ENCODE results near the gene SCMH1.
"Not testable (repeated sequence)": the region's sequence is repeated elsewhere in the genome, so short reads cannot be mapped to it uniquely, and the experiment has no call there.

SCMH1 gene

GRCh38 chr1:41199375-41199774 lies 42.7 kb downstream of the SCMH1 start:
- H3K4me3 ChIP-seq (ENCODE audit: low read depth, low read length) = no peak overlapping the region
- no peak for DNase-seq (ENCODE audit: low read depth)
- no peak for TF ChIP-seq CTCF (conservative IDR thresholded peaks at IDR 0.05; ENCODE audit: low read depth, low read length)

GRCh38 chr1:41192456-41193178 lies 49.5 kb downstream of the SCMH1 start:
- no peak overlapping the region for H3K4me3 ChIP-seq (ENCODE audit: low read depth, low read length)
- DNase-seq (ENCODE audit: low read depth) = peak; percentile 50
- TF ChIP-seq CTCF (conservative IDR thresholded peaks at IDR 0.05; ENCODE audit: low read depth, low read length) = no peak

GRCh38 chr1:41184446-41184845 lies 57.7 kb downstream of the SCMH1 start:
- no peak for TF ChIP-seq CTCF (conservative IDR thresholded peaks at IDR 0.05; ENCODE audit: low read depth, low read length)
- no peak overlapping the region for H3K4me3 ChIP-seq (ENCODE audit: low read depth, low read length)
- DNase-seq (ENCODE audit: low read depth) = no peak

- H3K4me3 ChIP-seq (ENCODE audit: low read depth, low read length); DNase-seq (ENCODE audit: low read depth): not testable (repeated sequence)
Measured at GRCh38 chr1:41178230-41178629, 63.9 kb downstream of the SCMH1 start.

GRCh38 chr1:41175546-41175945 lies 66.6 kb downstream of the SCMH1 start:
- peak; percentile 60 for DNase-seq (ENCODE audit: low read depth)
- TF ChIP-seq CTCF (conservative IDR thresholded peaks at IDR 0.05; ENCODE audit: low read depth, low read length) = no peak
- H3K4me3 ChIP-seq (ENCODE audit: low read depth, low read length) = no peak overlapping the region

GRCh38 chr1:41174170-41174569 lies 67.9 kb downstream of the SCMH1 start:
- peak; percentile 28 for DNase-seq (ENCODE audit: low read depth)
- H3K4me3 ChIP-seq (ENCODE audit: low read depth, low read length) = no peak overlapping the region
- no peak for TF ChIP-seq CTCF (conservative IDR thresholded peaks at IDR 0.05; ENCODE audit: low read depth, low read length)

- H3K4me3 ChIP-seq (ENCODE audit: low read depth, low read length) = no peak overlapping the region
- no peak for TF ChIP-seq CTCF (conservative IDR thresholded peaks at IDR 0.05; ENCODE audit: low read depth, low read length)
- DNase-seq (ENCODE audit: low read depth) = no peak
Measured at GRCh38 chr1:41173651-41174050, 68.5 kb downstream of the SCMH1 start.
